GM12864 (cell line): Measurements from ENCODE around the gene ZNF598.

ENCODE experiments used
- DNase-seq: peaks from one replicate; pipeline ENCODE4 v3.0.0-alpha.2; 2011; ENCODE audit warnings: low read depth
- H3K4me3 ChIP-seq: 2 replicates; pipeline ENCODE4 v1.5.1; 2011; ENCODE audit warnings: mild to moderate bottlenecking, low read depth, low read length, control low read depth
- CTCF ChIP-seq: IDR thresholded peaks from 2 replicates; pipeline ENCODE4 v1.5.1; 2011; ENCODE audit warnings: low read depth, mild to moderate bottlenecking, moderate library complexity, low read length, control low read depth, inconsistent platforms; ENCODE audit errors: missing control alignments

The ZNF598 gene

GRCh38 chr16:1991948-1992703 lies 17.5 kb downstream of the ZNF598 start:
- peak overlapping the region; percentile 52 for H3K4me3 ChIP-seq
- DNase-seq = peak; percentile 68
- no peak for TF ChIP-seq CTCF

GRCh38 chr16:1991588-1991947 lies 18.1 kb downstream of the ZNF598 start:
- H3K4me3 ChIP-seq = peak overlapping the region; percentile 52
- no peak for TF ChIP-seq CTCF
- no peak for DNase-seq

- peak; percentile 68 for DNase-seq
- no peak for TF ChIP-seq CTCF
- peak overlapping the region; percentile 63 for H3K4me3 ChIP-seq
Measured at GRCh38 chr16:1991135-1991551, 18.5 kb downstream of the ZNF598 start.

GRCh38 chr16:1990351-1991134 lies 19.1 kb downstream of the ZNF598 start:
- no peak for DNase-seq
- peak overlapping the region; percentile 63 for H3K4me3 ChIP-seq
- no peak for TF ChIP-seq CTCF

- no peak for TF ChIP-seq CTCF
- peak overlapping the region; percentile 63 for H3K4me3 ChIP-seq
Measured at GRCh38 chr16:1990101-1990350, 19.6 kb downstream of the ZNF598 start.

GRCh38 chr16:1989209-1990100 lies 20.2 kb downstream of the ZNF598 start, which contains the start of gene SYNGR3:
TSS of gene SYNGR3 (plus strand) at chr16:1989970. CDS start at chr16:1990103, 133 bp downstream.
- no peak for TF ChIP-seq CTCF
- DNase-seq = no peak
- peak within 1 kb of the TSS; percentile 63 for H3K4me3 ChIP-seq

More at GRCh38 chr16:1990101-1990350, 19.6 kb downstream of the ZNF598 start:
- DNase-seq = no peak
